Measurements from ENCODE around the gene SHB. TPM values are rescaled to one million over a fixed set of nuclear protein-coding genes. Genes with fewer than 3 reads are reported as not detected.

SHB gene
- total RNA-seq, 1 experiment from 2014 or later = 15.1 TPM

DNA sequence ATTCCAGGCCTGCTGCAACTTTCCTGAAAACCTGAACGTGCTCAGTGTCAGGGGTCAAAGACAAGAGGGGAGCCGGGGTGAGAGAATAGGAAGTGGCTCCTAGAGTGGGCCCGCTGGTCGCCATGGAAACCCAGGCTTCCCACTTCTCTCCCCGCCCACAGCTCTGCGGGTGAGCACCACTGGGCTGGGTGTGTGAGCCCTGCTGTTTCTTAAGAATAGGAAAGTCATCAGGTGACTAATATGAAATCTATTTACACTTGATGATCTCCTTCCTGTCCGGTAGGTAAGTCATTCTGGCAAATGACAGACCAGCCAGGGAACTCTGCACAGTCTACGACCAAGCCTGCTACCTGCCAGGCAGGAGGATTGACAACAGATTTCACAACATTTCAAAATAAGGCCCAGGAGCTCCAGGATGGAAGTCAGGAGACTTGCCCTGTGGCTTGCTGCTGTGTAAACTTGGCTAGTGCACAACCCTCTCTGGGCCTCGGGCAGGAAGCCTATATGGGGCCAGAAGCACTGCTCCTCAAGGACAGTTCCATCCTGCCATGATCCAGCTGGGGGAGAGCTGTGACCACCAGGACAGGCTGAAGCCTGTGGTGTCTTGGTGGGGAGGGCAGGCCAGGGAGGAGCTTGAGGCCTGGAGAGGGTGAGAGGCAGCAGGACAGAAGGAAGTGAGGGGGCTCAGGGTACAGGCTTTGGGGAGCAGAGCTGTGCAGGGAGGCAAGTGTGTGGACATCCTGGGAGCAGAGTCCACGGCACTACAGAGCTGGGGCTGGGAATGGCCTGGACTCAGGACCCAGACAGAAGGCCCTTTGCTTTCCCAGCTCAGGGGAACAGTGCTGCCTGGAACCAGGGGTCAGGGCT is 60.6 kb downstream of the SHB start:
- peak; percentile 92 for DNase-seq (ENCODE audit: low spot score)

DNA sequence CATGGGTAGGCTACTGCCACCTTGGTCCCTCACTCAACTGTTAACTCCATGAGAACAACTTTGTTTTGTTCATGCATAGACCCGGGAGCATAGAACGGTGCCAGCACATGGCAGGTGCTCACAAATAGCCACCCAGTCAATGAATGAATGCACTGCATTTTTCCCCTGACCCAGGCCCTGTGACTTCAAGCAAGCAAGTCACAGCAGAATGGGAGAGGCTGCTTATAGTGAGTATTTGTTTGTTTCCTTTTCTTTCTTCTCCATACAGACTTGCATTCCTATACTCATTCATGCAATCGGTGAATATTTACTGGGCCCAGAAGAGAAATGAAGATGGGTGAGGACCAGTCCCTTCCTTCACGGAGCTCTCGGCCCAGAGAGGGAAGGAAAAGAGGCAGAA is 62.0 kb downstream of the SHB start:
- no peak for DNase-seq (ENCODE audit: low spot score)

DNA sequence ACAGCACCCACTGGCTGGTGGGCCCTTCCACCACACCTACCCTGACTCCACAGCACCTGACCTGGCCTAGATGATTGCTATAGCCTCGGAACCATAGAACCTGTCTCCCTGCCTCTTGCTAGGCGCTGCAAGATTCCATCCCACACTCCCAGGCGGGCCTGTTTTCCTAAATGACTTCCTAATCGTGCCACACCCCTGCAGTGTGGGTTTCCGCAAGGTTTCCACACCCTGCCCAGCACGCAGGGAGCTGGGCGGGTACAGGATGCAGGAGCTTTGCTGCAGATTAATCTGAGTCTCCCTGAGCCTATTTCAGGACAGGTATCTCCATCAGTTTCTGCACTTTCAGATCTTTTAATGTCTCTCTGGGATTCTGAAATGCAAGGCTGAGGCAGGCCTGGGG is 62.9 kb downstream of the SHB start:
- peak; percentile 56 for DNase-seq (ENCODE audit: low spot score)

DNA sequence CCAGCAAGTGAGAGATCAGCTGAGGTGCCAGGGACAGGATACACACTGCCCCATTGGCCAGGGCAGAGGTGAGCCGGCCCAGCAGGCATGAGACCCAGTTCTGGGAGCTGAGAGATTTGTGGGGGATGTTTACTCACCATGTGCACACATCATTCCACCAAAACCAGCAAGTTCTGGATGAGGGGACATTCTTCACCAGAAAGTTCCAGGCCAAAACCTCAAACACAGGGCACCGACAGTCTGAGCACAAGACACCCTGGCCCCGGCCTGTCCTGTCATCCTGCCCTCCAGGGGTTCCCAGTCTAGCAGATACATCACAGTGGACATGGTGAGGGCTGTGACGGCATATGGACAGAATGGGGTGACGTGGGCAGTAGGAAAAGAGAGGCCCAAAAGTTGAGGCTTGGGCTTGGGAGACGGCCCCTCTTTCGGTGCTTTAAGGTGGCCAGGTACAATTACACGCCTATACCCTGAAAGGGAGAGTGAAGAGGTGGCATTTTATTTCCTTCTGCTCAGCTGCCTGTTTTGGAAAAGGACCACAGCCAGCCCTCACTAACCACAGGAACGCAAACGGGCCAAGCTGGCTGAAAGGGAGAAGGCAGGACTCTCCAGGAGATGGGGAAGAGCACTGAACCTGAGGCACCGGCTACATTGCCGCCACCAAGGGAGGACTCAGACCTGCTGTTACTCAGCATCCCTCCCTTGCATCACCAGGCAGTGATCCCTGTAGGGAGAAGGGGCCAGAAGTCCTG is 64.0 kb downstream of the SHB start:
- no peak for DNase-seq (ENCODE audit: low spot score)

DNA sequence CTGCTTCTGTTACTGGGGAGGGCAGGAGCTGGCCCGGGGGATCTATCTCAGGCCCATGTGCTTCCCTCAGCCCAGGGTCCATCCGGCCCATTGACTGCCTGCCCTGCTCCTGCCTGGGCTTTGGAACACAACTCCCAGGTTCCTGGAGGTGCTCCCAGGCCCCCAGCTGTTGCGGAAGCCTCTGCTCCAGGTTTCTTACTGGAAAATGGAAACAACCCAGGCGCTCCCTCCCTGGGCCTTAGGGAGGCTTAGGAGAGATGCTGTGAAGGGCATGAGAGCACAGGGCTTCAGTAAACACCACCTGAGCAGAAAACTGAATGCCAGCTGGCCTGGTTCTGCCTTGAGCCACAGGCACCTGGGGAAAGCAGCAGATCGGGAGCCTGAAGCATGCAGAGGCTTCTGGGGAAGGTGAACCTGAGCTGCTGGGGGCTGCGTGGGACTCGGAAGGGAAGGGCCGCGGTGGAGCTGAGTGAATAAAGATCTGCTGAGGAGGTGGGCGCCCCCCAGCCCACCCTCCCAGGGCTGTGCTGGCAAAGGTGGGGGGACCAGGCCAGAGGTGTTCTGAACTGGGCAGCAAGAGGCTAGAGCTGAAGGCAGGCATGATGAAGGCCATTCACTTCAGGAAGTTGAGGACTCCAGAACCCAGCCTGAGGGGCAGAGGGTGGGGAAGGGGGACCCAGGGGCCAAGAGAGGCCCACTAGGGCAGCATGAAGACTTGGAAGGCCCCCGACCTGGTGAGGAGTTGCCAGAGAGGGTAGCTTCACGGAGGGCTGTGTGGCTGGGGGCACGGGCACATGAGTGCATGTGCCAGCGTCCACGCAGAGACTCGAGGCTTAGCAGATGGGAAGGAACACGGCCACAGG is 64.8 kb downstream of the SHB start:
- DNase-seq (ENCODE audit: low spot score) = no peak

DNA sequence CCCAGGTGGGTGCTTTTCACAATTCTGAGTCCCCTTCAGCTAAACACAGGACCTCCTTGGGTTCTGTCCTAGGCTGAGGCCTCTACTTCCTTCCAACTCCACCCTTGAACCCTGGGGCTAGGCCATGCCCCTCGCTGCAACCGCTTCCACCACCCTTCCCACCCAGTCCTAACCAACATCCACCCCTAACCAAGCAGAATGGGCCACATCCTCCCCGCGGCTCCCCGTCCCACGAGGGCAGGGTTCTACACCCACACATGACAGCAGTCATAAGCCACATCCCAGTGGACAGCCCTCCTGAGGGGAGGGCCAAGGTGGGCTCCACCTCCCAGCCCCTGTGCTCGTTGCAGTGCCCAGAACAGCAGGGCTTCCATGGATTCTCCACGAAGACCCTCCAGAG is 65.8 kb downstream of the SHB start:
- no peak for DNase-seq (ENCODE audit: low spot score)

DNA sequence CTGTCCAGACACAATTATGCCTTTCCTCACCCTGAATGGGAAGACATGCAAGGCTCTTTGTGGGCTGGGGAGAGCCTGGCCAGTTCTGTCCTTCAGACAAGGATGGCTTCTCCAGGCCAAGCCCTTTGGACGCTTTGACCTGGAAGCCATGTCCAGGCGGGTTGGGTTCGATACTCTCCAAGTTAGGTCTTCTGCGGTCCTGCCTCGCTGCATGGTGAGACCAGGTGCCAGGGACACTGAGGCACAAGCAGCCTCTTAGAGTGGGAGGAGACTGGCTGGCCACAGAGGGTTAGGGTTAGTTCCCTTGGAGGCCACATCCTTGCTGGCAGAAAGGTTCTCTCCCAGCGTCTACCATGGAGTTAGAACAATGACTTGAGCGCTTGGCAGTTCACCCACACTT is 67.6 kb downstream of the SHB start:
- no peak for DNase-seq (ENCODE audit: low spot score)

DNA sequence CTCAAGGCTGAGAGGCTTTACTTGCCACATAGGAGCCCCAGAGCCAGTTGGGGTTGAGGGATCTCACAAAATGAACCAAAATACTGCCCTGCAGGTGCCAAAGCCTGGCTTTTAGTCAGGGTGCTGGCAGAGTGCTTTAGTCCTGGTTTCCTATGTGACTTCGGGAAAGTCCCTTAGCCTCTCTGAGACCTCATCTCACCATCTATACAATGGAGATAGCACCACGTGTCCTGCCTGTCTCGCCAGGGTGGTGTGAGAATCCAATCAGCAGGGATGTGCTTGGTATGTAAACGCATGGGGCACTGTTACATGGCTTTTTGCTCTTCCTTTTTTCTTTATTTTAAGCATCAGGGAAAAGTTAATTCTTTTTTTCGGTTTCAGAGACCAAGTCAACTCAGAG is 68.3 kb downstream of the SHB start:
- DNase-seq (ENCODE audit: low spot score) = no peak

DNA sequence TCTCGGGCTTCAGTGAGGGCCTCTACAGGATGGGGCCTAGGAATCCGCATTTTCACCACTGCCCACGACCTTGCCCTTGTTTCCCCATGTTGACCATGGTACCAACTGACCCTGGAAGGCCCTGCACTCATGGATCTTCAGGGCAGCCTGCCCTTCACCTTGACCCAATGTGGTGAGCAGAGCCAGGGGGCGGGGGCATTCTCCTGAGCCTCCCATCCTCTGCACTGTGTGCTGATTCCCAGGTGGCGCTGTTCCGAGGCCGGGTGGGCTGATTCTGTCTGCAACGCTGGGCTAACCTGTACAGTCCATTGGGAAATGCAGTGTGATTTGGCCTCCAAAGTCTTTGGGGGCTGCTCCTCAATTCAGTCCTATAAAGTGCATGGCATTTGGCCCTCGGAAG is 68.7 kb downstream of the SHB start:
- DNase-seq (ENCODE audit: low spot score) = no peak

DNA sequence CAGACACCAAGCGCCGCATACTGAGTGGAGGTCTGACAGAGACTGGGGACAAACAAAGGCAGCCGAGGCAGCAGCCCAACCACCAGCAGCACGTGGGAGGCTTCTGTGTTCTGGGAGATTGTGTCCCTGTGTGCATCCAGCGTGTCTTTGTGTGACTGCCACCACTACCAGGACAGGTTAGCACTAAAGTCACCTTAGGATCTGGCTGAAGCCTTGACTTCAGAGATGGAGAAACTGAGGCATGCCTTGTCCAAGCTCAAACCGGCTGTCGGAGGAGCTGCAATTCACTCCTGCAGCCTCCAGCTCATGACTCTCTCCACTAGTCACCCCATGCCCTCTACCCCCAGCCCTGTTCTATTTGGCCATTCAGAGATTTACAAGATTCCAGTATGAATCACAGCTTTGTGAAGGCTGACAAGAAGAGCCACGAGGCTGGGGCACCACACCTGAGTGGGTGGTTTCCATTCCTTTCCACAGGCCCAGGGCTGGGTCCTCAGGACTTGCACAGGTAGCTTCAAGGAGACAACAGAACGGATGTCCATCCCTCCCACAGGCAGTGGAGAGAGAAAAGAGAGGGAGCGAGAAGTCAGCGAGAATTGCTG is 69.3 kb downstream of the SHB start:
- no peak for DNase-seq (ENCODE audit: low spot score)

DNA sequence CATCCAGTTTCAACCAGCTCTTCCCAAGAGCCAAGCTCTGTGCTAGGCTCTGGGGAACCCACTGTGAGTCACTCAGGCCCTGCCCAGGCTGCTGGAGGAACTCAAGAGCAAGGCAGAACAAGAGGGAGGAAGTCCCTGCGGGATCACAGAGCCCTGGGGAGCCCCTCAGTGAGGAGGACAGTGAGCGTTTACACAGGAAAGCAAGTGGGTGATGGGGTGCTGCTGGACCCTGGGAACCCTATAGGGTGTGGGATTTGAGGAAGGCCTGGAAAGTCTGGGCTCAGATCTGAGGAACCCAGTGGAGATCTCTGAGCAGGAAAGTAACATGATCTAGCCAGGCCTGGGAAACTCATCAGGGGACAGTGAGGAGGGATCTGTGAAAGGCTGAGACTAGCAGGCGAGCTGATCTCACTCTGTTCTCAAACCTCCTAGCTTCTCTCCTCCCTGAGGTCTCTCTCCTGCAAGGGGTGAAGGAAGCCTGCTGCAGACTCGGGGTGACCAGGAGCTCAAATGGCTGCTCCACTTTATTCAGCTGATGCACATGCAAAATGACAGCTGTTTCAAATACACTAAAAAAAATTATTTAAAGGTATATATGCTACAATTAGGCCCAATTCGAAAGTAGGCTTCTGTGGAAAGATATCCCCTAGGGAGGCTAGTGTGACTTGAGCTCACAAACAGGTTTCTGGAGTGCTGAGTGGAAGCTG is 70.0 kb downstream of the SHB start:
- DNase-seq (ENCODE audit: low spot score) = no peak

DNA sequence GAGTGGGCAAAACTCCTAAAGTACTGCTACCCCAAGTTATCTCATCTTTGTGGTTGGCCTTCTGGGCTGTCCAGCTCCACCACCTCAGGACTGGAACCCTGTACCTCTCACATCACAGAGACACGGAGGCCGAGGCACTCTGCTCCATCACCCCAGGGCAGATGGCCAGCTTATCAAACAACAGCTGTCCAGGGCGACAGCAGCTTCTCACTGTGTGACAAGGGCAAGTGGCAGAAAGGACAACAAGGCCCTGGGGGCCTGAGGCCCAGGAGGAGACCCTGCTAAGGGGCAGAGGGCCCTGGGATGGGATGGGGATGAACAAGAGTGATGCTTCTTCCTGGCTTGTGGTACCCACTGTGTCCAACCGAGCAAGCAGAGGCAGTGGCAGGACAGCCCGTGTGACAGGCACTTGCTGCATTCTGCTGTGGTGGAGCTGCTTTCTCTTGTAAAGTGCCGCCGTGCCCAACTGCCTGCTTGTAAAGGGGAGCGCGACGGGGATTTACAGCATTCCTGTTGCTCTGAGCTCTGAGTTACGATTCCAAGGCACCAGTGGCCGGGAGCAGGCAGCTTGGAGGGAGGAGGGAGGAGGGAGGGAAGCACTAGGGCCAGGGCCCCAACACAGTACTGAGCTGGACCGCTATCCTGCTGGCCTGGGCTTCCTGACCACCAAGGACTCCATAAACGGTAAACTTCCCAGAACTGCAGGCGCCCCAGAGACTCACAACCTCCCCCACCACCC is 71.2 kb downstream of the SHB start:
- no peak for DNase-seq (ENCODE audit: low spot score)

DNA sequence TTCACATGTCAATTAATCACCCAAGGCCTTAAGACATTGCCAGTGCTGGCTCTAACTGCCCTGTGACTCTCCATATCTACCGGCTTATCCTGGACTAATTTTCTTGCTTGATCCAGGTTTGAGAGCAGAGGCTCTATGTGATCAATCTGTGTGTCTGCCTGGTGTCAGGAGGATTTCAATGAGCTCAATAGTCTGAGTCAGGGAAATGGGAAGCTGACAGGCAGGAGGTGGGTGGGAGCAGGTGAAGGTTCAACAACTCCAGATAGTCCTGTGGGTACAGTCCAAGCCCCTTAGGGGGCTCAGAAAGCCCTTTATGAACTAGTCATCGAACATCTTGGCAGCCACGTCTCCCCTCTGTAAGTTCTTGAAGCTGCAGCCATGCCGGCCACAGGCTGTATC is 72.2 kb downstream of the SHB start:
- DNase-seq (ENCODE audit: low spot score) = no peak

DNA sequence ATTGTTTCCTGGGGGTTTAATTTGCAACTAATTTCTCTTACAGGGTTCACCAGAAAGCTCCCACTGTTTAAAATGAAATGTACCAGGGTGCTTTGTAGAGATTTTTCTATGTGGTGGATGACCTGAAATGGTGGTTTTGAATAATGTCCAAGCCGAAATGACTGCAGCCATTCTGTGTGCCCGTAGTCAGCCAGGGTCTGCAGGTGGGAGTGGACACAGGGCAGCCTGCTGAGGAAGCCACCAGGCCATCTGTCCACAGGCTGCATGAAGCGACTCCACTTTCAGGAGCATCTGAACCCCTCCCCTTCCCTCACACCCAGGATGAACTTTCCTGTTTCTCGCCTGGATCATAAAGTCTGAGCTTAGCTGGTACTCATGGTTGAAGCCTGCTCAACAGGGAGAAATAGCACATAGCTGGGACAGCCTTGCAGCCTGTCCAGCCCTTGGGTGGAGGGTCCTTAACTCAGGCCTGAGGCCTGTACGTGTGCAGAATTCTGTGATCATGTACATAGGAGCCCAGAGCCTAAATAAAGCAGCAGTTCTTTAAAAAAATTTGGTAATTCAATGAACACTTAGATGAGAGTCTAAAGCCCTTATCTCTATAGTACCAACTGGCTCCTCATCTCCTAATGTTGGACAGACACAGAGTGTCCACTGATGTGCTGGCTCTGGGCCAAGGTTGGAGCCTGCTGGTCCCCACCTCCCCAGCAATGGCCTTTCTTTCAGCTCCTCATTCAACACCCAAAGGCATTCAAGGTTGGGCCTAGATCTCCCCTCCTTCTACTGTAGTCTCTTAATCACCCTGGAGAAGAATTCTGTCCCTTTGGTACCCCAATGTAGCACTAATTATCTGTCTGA is 72.8 kb downstream of the SHB start:
- DNase-seq (ENCODE audit: low spot score) = no peak

DNA sequence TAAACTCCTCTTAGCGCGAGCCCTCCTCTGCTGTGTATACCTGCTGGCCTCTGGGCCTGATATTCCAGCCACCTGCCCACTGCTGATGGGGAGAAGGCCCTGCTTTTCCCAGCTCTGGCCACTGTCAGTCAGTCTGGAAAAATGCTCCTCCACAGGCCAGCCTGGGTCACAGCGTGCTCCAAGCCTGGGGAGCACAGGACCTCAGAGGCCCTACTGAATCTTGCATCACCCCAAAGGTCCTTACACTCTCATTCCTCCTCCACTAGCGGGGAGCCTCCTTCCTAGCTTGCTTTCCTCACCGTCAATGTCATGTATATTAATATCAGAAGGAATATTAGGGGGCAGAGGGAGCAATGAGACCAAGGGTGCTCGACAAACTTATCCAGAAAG is 73.7 kb downstream of the SHB start:
- DNase-seq (ENCODE audit: low spot score) = no peak

DNA sequence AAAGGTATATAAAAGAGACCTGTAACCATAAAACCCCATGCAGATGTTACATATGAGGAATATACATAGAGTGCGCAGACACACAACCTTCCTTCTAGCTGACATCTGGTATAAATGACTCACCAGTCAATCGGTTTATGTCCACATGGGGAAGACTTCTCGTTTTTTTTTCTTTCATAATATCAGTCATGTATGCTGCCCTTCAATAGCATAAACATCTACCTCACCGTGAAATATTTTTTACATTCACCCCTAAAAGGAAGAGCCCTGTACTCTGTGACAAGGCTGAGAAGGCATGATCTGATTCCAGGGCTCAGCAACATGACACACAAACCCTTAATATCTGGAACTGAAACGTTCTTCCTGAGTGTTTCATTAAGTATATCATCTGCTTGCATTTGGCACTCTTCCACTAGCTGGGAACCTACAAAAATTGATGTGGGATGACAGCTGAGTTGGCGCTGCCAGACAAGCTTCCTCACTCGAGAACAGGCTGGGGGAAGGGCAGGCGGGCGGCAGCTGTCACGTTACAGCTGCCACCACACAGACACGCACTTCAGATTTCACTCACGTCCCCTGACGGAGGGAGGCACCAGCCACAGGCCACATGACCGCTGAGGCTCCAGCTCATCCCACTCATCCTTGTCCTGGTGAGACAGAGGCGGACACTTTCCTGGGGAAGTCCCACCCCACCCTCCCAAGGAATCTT is 74.2 kb downstream of the SHB start:
- peak; percentile 70 for DNase-seq (ENCODE audit: low spot score)

DNA sequence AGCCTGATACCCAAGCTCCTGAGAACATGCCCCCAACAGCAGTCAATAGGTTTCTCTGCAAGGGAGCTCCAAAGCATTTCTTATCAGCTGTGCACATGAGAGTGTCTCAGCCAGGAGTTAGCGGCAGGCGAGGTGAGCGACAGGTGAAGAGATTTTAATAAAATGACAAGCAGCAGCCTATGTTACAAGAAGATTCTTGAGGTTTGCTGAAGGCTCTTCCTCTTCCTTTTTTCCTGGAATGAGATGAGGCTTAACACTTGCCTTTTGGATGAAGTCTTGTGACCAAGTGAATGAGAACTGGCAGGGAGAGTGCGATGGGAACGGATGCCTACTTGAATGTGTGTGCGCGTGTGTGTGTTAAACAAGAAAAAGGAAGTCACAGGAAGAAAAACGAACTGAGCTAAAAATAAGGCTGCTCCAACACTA is 76.1 kb downstream of the SHB start:
- DNase-seq (ENCODE audit: low spot score) = no peak

DNA sequence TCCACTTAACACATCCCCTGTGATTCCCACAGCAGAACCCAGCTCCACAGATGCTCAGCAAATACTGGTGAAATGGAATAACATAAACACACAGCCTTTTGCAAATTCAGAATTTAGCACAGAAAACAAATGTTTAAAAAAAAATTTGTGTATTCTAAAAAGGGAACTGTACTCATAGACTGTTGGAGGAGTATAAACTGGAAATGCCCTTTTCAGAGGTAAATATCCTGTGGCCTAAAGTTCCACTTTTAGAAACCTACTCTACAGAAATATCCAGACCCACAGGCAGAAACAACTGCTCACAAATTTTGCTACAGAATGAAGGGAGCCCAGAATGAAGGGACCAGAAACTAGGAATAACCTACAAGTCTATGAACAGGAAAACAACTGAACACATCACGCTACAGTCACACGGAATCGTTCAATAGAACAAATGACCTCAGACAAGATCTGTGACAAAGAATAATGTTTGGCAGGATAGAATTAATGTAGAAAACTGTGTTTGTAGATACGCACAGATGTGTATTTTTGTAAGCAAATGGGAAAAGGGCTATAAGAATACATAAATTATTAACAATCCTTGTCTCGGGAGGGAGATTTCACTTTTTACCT is 78.5 kb downstream of the SHB start:
- no peak for DNase-seq (ENCODE audit: low spot score)

All from A172 (cell line).